ENCODE data around the gene FADS6.

The FADS6 gene

GRCh38 chr17:74873874-74874614, 19.4 kb downstream of the FADS6 start:
- H3K27ac ChIP-seq (ENCODE audit: low read depth, low read length) = no peak overlapping the region
- no peak for DNase-seq

GRCh38 chr17:74873037-74873873, 20.2 kb downstream of the FADS6 start:
- no peak overlapping the region for H4K8ac ChIP-seq (ENCODE audit: low read depth, low read length)
- peaks cover 5% of the 10 kb centered on the region for H3K4me1 ChIP-seq (ENCODE audit: control insufficient read depth, low read depth, low read length)
- no peak overlapping the region for H3K18ac ChIP-seq (ENCODE audit: low read length)
- peak overlapping the region; percentile 61 for H3K4me3 ChIP-seq (ENCODE audit: low read length)
- peak overlapping the region; percentile 75 for H3K9ac ChIP-seq (ENCODE audit: low read length)
- DNase-seq = peak; percentile 100
- H3K27ac ChIP-seq (ENCODE audit: low read depth, low read length) = no peak overlapping the region
- no peak overlapping the region for H3K23ac ChIP-seq (ENCODE audit: low read length)
- peak overlapping the region; percentile 87 for H3K56ac ChIP-seq (ENCODE audit: low read length)
- H2BK120ac ChIP-seq (ENCODE audit: low read depth, low read length) = no peak overlapping the region
- H3K79me1 ChIP-seq (ENCODE audit: low read length) = no peaks in the 10 kb centered on the region
- no peaks in the 10 kb centered on the region for H3K79me2 ChIP-seq (ENCODE audit: control insufficient read depth, insufficient read depth, low read length)
- H2BK5ac ChIP-seq (ENCODE audit: low read length) = no peak overlapping the region
- H3K4ac ChIP-seq (ENCODE audit: low read depth, low read length) = no peak overlapping the region
- no peaks in the 10 kb centered on the region for H3K36me3 ChIP-seq (ENCODE audit: control insufficient read depth, insufficient read depth, low read length)
- no CpG with 5 or more reads among the region's 55 CpGs for WGBS (ENCODE audit: extremely low coverage, insufficient coverage, low lambda C conversion rate)
- peak overlapping the region; percentile 71 for H3K4me2 ChIP-seq (ENCODE audit: low read length)
- no peaks in the 10 kb centered on the region for H3K27me3 ChIP-seq (ENCODE audit: insufficient read depth, low read length, poor library complexity)
- no peak overlapping the region for H2BK15ac ChIP-seq (replicated peaks; ENCODE audit: low read depth)
- no peak overlapping the region for H4K5ac ChIP-seq (ENCODE audit: low read length)
- H2AK5ac ChIP-seq (ENCODE audit: low read length) = no peak overlapping the region

More at GRCh38 chr17:74873874-74874614, 19.4 kb downstream of the FADS6 start:
- peak overlapping the region; percentile 61 for H3K4me3 ChIP-seq (ENCODE audit: low read length)
- no peak overlapping the region for H2BK120ac ChIP-seq (ENCODE audit: low read depth, low read length)
- H3K79me1 ChIP-seq (ENCODE audit: low read length) = no peaks in the 10 kb centered on the region
- H3K4me1 ChIP-seq (ENCODE audit: control insufficient read depth, low read depth, low read length) = peaks cover 5% of the 10 kb centered on the region
- H3K23ac ChIP-seq (ENCODE audit: low read length) = no peak overlapping the region
- H3K27me3 ChIP-seq (ENCODE audit: insufficient read depth, low read length, poor library complexity) = no peaks in the 10 kb centered on the region
- H3K56ac ChIP-seq (ENCODE audit: low read length) = peak overlapping the region; percentile 87
- no peak overlapping the region for H4K8ac ChIP-seq (ENCODE audit: low read depth, low read length)
- H3K4me2 ChIP-seq (ENCODE audit: low read length) = peak overlapping the region; percentile 71
- H2AK5ac ChIP-seq (ENCODE audit: low read length) = no peak overlapping the region
- no peaks in the 10 kb centered on the region for H3K36me3 ChIP-seq (ENCODE audit: control insufficient read depth, insufficient read depth, low read length)
- no peak overlapping the region for H2BK15ac ChIP-seq (replicated peaks; ENCODE audit: low read depth)
- no CpG with 5 or more reads among the region's 6 CpGs for WGBS (ENCODE audit: extremely low coverage, insufficient coverage, low lambda C conversion rate)
- no peaks in the 10 kb centered on the region for H3K79me2 ChIP-seq (ENCODE audit: control insufficient read depth, insufficient read depth, low read length)
- no peak overlapping the region for H4K5ac ChIP-seq (ENCODE audit: low read length)
- no peak overlapping the region for H3K18ac ChIP-seq (ENCODE audit: low read length)
- H3K9ac ChIP-seq (ENCODE audit: low read length) = peak overlapping the region; percentile 75
- H3K4ac ChIP-seq (ENCODE audit: low read depth, low read length) = peak overlapping the region; percentile 22
- H2BK5ac ChIP-seq (ENCODE audit: low read length) = no peak overlapping the region

- Histone ChIP-seq H3K4ac (ENCODE audit: low read depth, low read length) (no peak within 1 kb of the TSS), H3K36me3 (ENCODE audit: control insufficient read depth, insufficient read depth, low read length) (no peaks in the 10 kb centered on the region), H3K4me1 (ENCODE audit: control insufficient read depth, low read depth, low read length) (peaks cover 5% of the 10 kb centered on the region), H3K79me1 (ENCODE audit: low read length) (no peaks in the 10 kb centered on the region), H3K23ac (ENCODE audit: low read length) (no peak within 1 kb of the TSS), H3K79me2 (ENCODE audit: control insufficient read depth, insufficient read depth, low read length) (no peaks in the 10 kb centered on the region), H4K5ac (ENCODE audit: low read length) (no peak within 1 kb of the TSS), H3K4me2 (ENCODE audit: low read length) (peak within 1 kb of the TSS; percentile 100), H2BK15ac (replicated peaks; ENCODE audit: low read depth) (no peak within 1 kb of the TSS), H3K4me3 (ENCODE audit: low read length) (peak within 1 kb of the TSS; percentile 73), H2BK5ac (ENCODE audit: low read length) (peak within 1 kb of the TSS; percentile 86), H2BK120ac (ENCODE audit: low read depth, low read length) (no peak within 1 kb of the TSS), H3K27me3 (ENCODE audit: insufficient read depth, low read length, poor library complexity) (no peaks in the 10 kb centered on the region), H3K56ac (ENCODE audit: low read length) (peak within 1 kb of the TSS; percentile 99), H3K9ac (ENCODE audit: low read length) (peak within 1 kb of the TSS; percentile 96), H4K8ac (ENCODE audit: low read depth, low read length) (no peak within 1 kb of the TSS), H2AK5ac (ENCODE audit: low read length) (peak within 1 kb of the TSS; percentile 2), H3K27ac (ENCODE audit: low read depth, low read length) (peak within 1 kb of the TSS; percentile 79), H3K18ac (ENCODE audit: low read length) (peak within 1 kb of the TSS; percentile 57)
- WGBS (ENCODE audit: extremely low coverage, insufficient coverage, low lambda C conversion rate) = no CpG with 5 or more reads among the region's 38 CpGs
- DNase-seq = no peak
These were observed 21.0 kb downstream of the FADS6 start, which contains the start of gene FDXR for GRCh38 chr17:74872313-74873036. Gene FDXR, minus strand, starts transcription at chr17:74872994. Its CDS starts 50 bp downstream, at chr17:74872944.

- DNase-seq = no peak
- no peak overlapping the region for H4K8ac ChIP-seq (ENCODE audit: low read depth, low read length)
- no peak overlapping the region for H3K4me2 ChIP-seq (ENCODE audit: low read length)
- no peak overlapping the region for H3K27ac ChIP-seq (ENCODE audit: low read depth, low read length)
- no peak overlapping the region for H2BK5ac ChIP-seq (ENCODE audit: low read length)
- H3K56ac ChIP-seq (ENCODE audit: low read length) = no peak overlapping the region
- no peaks in the 10 kb centered on the region for H3K36me3 ChIP-seq (ENCODE audit: control insufficient read depth, insufficient read depth, low read length)
- H3K4me3 ChIP-seq (ENCODE audit: low read length) = no peak overlapping the region
- no peak overlapping the region for H3K9ac ChIP-seq (ENCODE audit: low read length)
- no peaks in the 10 kb centered on the region for H3K27me3 ChIP-seq (ENCODE audit: insufficient read depth, low read length, poor library complexity)
- 100% methylated on average over 1 of the region's 11 CpGs for WGBS (ENCODE audit: extremely low coverage, insufficient coverage, low lambda C conversion rate)
- H2BK120ac ChIP-seq (ENCODE audit: low read depth, low read length) = no peak overlapping the region
- H4K5ac ChIP-seq (ENCODE audit: low read length) = no peak overlapping the region
- no peak overlapping the region for H2AK5ac ChIP-seq (ENCODE audit: low read length)
- H3K18ac ChIP-seq (ENCODE audit: low read length) = no peak overlapping the region
- no peak overlapping the region for H3K4ac ChIP-seq (ENCODE audit: low read depth, low read length)
- no peak overlapping the region for H2BK15ac ChIP-seq (replicated peaks; ENCODE audit: low read depth)
- no peaks in the 10 kb centered on the region for H3K79me2 ChIP-seq (ENCODE audit: control insufficient read depth, insufficient read depth, low read length)
- H3K4me1 ChIP-seq (ENCODE audit: control insufficient read depth, low read depth, low read length) = peaks cover 5% of the 10 kb centered on the region
- no peaks in the 10 kb centered on the region for H3K79me1 ChIP-seq (ENCODE audit: low read length)
- H3K23ac ChIP-seq (ENCODE audit: low read length) = no peak overlapping the region
These were observed 21.9 kb downstream of the FADS6 start for GRCh38 chr17:74871356-74872076.

- Histone ChIP-seq H3K4me1 (ENCODE audit: control insufficient read depth, low read depth, low read length) (peaks cover 5% of the 10 kb centered on the region), H3K18ac (ENCODE audit: low read length) (no peak overlapping the region), H3K9ac (ENCODE audit: low read length) (no peak overlapping the region), H3K56ac (ENCODE audit: low read length) (no peak overlapping the region), H3K27me3 (ENCODE audit: insufficient read depth, low read length, poor library complexity) (no peaks in the 10 kb centered on the region), H2BK15ac (replicated peaks; ENCODE audit: low read depth) (no peak overlapping the region), H3K4ac (ENCODE audit: low read depth, low read length) (no peak overlapping the region), H3K27ac (ENCODE audit: low read depth, low read length) (no peak overlapping the region), H3K79me1 (ENCODE audit: low read length) (no peaks in the 10 kb centered on the region), H4K5ac (ENCODE audit: low read length) (no peak overlapping the region), H3K23ac (ENCODE audit: low read length) (no peak overlapping the region), H3K79me2 (ENCODE audit: control insufficient read depth, insufficient read depth, low read length) (no peaks in the 10 kb centered on the region), H3K36me3 (ENCODE audit: control insufficient read depth, insufficient read depth, low read length) (no peaks in the 10 kb centered on the region), H2BK120ac (ENCODE audit: low read depth, low read length) (no peak overlapping the region), H2AK5ac (ENCODE audit: low read length) (no peak overlapping the region), H3K4me3 (ENCODE audit: low read length) (no peak overlapping the region), H4K8ac (ENCODE audit: low read depth, low read length) (no peak overlapping the region), H2BK5ac (ENCODE audit: low read length) (no peak overlapping the region), H3K4me2 (ENCODE audit: low read length) (no peak overlapping the region)
- no peak for DNase-seq
- no CpG with 5 or more reads among the region's 3 CpGs for WGBS (ENCODE audit: extremely low coverage, insufficient coverage, low lambda C conversion rate)
These were observed 22.9 kb downstream of the FADS6 start for GRCh38 chr17:74870512-74870911.

Data from mesendoderm (in vitro differentiated cells).